ENCODE data around the gene PFN2. TPM values are rescaled to one million over a fixed set of nuclear protein-coding genes. Genes with fewer than 3 reads are reported as not detected.

The PFN2 gene
- total RNA-seq, 4 donors from 2014 or later = 64.1 to 208 (median 146) TPM

DNA sequence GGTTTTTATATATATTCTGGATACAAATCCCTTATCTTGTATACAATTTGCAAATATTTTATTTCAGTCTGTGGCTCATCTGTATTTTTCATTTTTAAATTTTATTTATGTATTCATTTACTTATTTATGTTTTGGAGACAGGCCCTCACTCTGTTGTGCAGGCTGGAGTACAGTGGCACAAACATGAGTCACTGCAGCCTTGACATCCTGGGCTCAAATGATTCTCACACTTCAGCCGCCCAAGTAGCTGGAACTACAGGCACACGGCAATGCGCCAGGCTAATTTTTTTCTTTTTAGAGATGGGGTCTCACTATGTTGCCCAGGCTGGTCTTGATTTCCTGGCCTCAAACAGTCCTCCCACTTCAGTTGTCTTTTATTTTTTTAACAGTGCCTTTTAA is 50.6 kb downstream of the PFN2 start:
- in situ Hi-C loops (cut with MboI; ENCODE audit: low sequenced_read_pairs in 4 of 4) = no loop called here
- intact Hi-C loops (cut with DNase I; ENCODE audit: low total_unique reads) = no loop called here
- no peak overlapping the region for H3K4me3 ChIP-seq
- H3K27me3 ChIP-seq = no peaks in the 10 kb centered on the region
- no peaks in the 10 kb centered on the region for H3K4me1 ChIP-seq
- DNase-seq = no peak
- H3K9me3 ChIP-seq = no peaks in the 10 kb centered on the region
- no peak for TF ChIP-seq POLR2A (IDR thresholded peaks at IDR 0.05)
- TF ChIP-seq, protein P1, sequence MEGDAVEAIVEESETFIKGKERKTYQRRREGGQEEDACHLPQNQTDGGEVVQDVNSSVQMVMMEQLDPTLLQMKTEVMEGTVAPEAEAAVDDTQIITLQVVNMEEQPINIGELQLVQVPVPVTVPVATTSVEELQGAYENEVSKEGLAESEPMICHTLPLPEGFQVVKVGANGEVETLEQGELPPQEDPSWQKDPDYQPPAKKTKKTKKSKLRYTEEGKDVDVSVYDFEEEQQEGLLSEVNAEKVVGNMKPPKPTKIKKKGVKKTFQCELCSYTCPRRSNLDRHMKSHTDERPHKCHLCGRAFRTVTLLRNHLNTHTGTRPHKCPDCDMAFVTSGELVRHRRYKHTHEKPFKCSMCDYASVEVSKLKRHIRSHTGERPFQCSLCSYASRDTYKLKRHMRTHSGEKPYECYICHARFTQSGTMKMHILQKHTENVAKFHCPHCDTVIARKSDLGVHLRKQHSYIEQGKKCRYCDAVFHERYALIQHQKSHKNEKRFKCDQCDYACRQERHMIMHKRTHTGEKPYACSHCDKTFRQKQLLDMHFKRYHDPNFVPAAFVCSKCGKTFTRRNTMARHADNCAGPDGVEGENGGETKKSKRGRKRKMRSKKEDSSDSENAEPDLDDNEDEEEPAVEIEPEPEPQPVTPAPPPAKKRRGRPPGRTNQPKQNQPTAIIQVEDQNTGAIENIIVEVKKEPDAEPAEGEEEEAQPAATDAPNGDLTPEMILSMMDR (IDR thresholded peaks at IDR 0.05 in 4 of 5, conservative IDR thresholded peaks at IDR 0.05 in 1 of 5) = no peak
- no peak overlapping the region for H3K27ac ChIP-seq
- peaks cover 0 to 12% of the 10 kb centered on the region in 2 donors for H3K36me3 ChIP-seq
- no peak for ATAC-seq

DNA sequence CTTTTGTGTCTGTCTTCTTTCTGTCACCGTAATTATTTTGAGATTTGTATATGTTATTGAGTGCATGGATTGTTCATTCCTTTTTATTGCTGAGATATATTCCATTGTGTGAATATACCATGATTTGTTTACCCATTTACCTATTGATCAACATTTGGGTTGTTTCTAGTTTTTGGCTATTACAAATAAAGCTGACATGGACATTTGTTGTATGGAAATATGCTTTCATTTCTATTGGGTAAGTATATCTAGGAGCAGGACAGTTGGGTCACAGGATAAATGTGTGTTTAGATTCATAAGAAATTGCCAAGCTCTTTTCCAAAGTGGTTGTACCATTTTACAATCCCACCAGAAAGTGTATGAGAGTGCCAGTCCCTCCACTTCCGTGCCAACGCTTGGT is 51.2 kb downstream of the PFN2 start:
- ATAC-seq (no peak), DNase-seq (no peak)

DNA sequence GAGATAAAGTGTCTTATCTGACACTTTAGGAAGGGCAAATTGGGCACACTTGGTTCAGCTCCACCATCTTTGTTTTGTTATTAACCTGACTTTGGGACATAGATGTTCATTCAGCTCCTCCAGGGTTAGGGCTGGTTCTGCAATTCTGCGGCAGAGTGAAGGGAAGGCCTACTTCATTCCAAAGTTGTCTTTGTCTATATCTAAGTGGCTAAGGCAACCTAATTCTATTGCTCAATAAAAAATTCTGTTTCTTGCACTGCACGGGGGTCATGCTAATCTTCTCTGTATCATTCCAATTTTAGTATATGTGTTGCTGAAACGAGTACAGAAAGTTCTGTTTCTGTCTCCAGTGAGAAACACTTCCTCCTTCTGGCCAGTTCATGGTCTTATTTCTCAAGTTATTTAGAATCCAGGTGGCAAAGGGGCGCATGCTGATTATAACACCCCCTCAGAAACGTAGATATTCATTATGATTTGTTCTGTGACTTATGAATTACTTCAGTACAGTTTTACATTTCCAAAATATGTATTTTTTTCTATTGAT is 53.5 kb downstream of the PFN2 start:
- in situ Hi-C loops (cut with MboI; ENCODE audit: low sequenced_read_pairs in 4 of 4) (no loop called here), intact Hi-C loops (cut with DNase I; ENCODE audit: low total_unique reads) (no loop called here)
- Histone ChIP-seq H3K4me1 (no peaks in the 10 kb centered on the region), H3K4me3 (no peak overlapping the region), H3K27me3 (no peaks in the 10 kb centered on the region), H3K36me3 (peaks cover 0 to 21% of the 10 kb centered on the region in 2 donors), H3K9me3 (no peaks in the 10 kb centered on the region), H3K27ac (no peak overlapping the region)
- ATAC-seq (no peak), DNase-seq (no peak)
- TF ChIP-seq, protein P1 (IDR thresholded peaks at IDR 0.05 in 4 of 5, conservative IDR thresholded peaks at IDR 0.05 in 1 of 5) = no peak
- no peak for TF ChIP-seq POLR2A (IDR thresholded peaks at IDR 0.05)

More for the DNA sequence above, 51.2 kb downstream of the PFN2 start:
- Histone ChIP-seq H3K9me3 (no peaks in the 10 kb centered on the region), H3K27me3 (no peaks in the 10 kb centered on the region), H3K27ac (no peak overlapping the region), H3K36me3 (peaks cover 0 to 12% of the 10 kb centered on the region in 2 donors), H3K4me3 (no peak overlapping the region), H3K4me1 (no peaks in the 10 kb centered on the region)
- in situ Hi-C loops (cut with MboI; ENCODE audit: low sequenced_read_pairs in 4 of 4) = no loop called here
- no peak for TF ChIP-seq POLR2A (IDR thresholded peaks at IDR 0.05)
- TF ChIP-seq, protein P1 (IDR thresholded peaks at IDR 0.05 in 4 of 5, conservative IDR thresholded peaks at IDR 0.05 in 1 of 5) = no peak
- intact Hi-C loops (cut with DNase I; ENCODE audit: low total_unique reads) = loop anchor here (2.0 kb wide), 1 partner anchor 61 kb away; no protein-coding TSS in a partner anchor

Other genes with a start within 250 kb of the PFN2 start
- 10 to 100 TPM in 1 of 4 donors, 1 to 10 TPM in 3; 7.9 to 10.0 (median 8.6) TPM for gene COMMD2, start 218.4 kb downstream of the PFN2 start, total RNA-seq
- not detected for gene ANKUB1, start 178.3 kb downstream of the PFN2 start, total RNA-seq
- gene RNF13, start 157.7 kb downstream of the PFN2 start, total RNA-seq = 10 to 100 TPM; 48.3 to 63.6 (median 56.9) TPM

Data from gastrocnemius medialis (tissue), 4 donors.